Endothelial cell of umbilical vein (primary cell): ENCODE measurements around the gene WDR48. TPM values are rescaled to one million over a fixed set of nuclear protein-coding genes. Genes with fewer than 3 reads are reported as not detected.

Experiments
- BruUV-seq: library from RNA; stranded (reverse); fragments of 400-500 nt; replicated peaks from 2 replicates; lab custom pipeline; 2021; lab: Mats Ljungman, UMichigan
- CTCF ChIA-PET: fragments of 300-600, 350-600 bp; sonication (Branson Sonifier 250); formaldehyde crosslinking; loops from one replicate; lab custom pipeline; 2021; ENCODE audit warnings: antibody characterized with exemption, inconsistent platforms; lab: Charles Lee
- POLR2A ChIA-PET: fragments of 300-600, 350-600 bp; sonication (Branson Sonifier 250); formaldehyde crosslinking; loops from one replicate; lab custom pipeline; 2021; ENCODE audit warnings: antibody characterized with exemption, inconsistent platforms; lab: Charles Lee
- DNase-seq: peaks from one replicate; pipeline ENCODE4 v3.0.0-alpha.2; 2011; ENCODE audit warnings: low read depth, low spot score
- FAIRE-seq: peaks from 2 replicates; lab custom pipeline; 2011; peaks lifted over from hg19 to GRCh38; lab: Jason Lieb, UNC
- H2AFZ ChIP-seq: 2 replicates; pipeline ENCODE4 v1.6.0; 2012; ENCODE audit warnings: low read depth, low read length, control low read depth, inconsistent platforms
- H3K27ac ChIP-seq: 2 replicates; pipeline ENCODE4 v1.5.1; 2011; ENCODE audit warnings: low read depth, mild to moderate bottlenecking, control low read depth, low read length, moderate library complexity; ENCODE audit not compliant: insufficient read depth
- H3K27me3 ChIP-seq, 2 experiments: 2 replicates each; pipeline versions ENCODE4 v1.6.0 to v1.6.1; 2011; ENCODE audit warnings: low read length in 2 of 2, mixed read lengths in 1 of 2; ENCODE audit not compliant: control insufficient read depth in 2 of 2, insufficient read depth in 2 of 2
- H3K36me3 ChIP-seq, 2 experiments: 2 replicates in 1 of 2; 3 replicates in 1 of 2; pipeline ENCODE4 v1.5.1; 2011; ENCODE audit warnings: low read length in 2 of 2, mild to moderate bottlenecking in 1 of 2, moderate library complexity in 1 of 2; ENCODE audit not compliant: control insufficient read depth in 2 of 2, insufficient read depth in 2 of 2; ENCODE audit errors: extremely low read depth in 1 of 2
- H3K4me1 ChIP-seq: 3 replicates; pipeline ENCODE4 v1.5.1; 2011; ENCODE audit warnings: mild to moderate bottlenecking, low read length; ENCODE audit not compliant: control insufficient read depth, insufficient read depth; ENCODE audit errors: extremely low read depth
- H3K4me2 ChIP-seq: 2 replicates; pipeline ENCODE4 v1.6.1; 2011; ENCODE audit warnings: low read length, control low read depth, mixed read lengths; ENCODE audit not compliant: insufficient read depth
- H3K4me3 ChIP-seq, 3 experiments: fragments of 200-600 bp in 1 of 3; sonication (generic), shearing (Covaris generic) in 1 of 3; replicated peaks in 1 of 3; 2 replicates each; pipeline ENCODE4 v1.5.1; 2011 to 2016; ENCODE audit warnings: control low read depth in 3 of 3, low read length in 3 of 3, mild to moderate bottlenecking in 2 of 3, inconsistent platforms in 1 of 3, low read depth in 1 of 3, moderate library complexity in 1 of 3; ENCODE audit not compliant: insufficient read depth in 1 of 3
- H3K79me2 ChIP-seq: 2 replicates; pipeline ENCODE4 v1.6.0; 2012; ENCODE audit warnings: low read length, inconsistent platforms; ENCODE audit not compliant: control insufficient read depth, insufficient read depth
- H3K9ac ChIP-seq: replicated peaks from 2 replicates; pipeline ENCODE3; 2011; ENCODE audit warnings: low read length, control low read depth; ENCODE audit not compliant: insufficient read depth; ENCODE audit errors: extremely low read depth
- H3K9me1 ChIP-seq: replicated peaks from 3 replicates; pipeline ENCODE4 v1.6.0; 2011; ENCODE audit warnings: mild to moderate bottlenecking, low read length; ENCODE audit not compliant: control insufficient read depth, insufficient read depth; ENCODE audit errors: extremely low read depth
- H3K9me3 ChIP-seq: replicated peaks from 2 replicates; pipeline ENCODE4 v1.5.1; 2012; ENCODE audit warnings: low read length, inconsistent platforms; ENCODE audit not compliant: control insufficient read depth, insufficient read depth
- H4K20me1 ChIP-seq: replicated peaks from 2 replicates; pipeline ENCODE3; 2011; ENCODE audit warnings: mild to moderate bottlenecking, low read length; ENCODE audit not compliant: control insufficient read depth, insufficient read depth; ENCODE audit errors: extremely low read depth
- CTCF ChIP-seq, 2 donors: IDR thresholded peaks; 1 replicate in 1 of 2; 2 replicates in 1 of 2; pipeline ENCODE4 v1.5.1; 2011; ENCODE audit warnings: low read length in 2 of 2, mild to moderate bottlenecking in 2 of 2, moderate library complexity in 2 of 2, control low read depth in 1 of 2, inconsistent platforms in 1 of 2, low read depth in 1 of 2; ENCODE audit not compliant: insufficient read depth in 1 of 2; ENCODE audit errors: extremely low read depth in 1 of 2
- EZH2 ChIP-seq: IDR thresholded peaks from 2 replicates; pipeline ENCODE4 v1.6.1; 2012; ENCODE audit warnings: borderline replicate concordance, low read depth, mild to moderate bottlenecking, moderate library complexity, low read length, inconsistent platforms; ENCODE audit not compliant: severe bottlenecking
- FOS ChIP-seq: IDR thresholded peaks from 2 replicates; pipeline ENCODE4 v1.6.1; 2011; ENCODE audit warnings: mild to moderate bottlenecking, low read length, moderate library complexity, borderline replicate concordance; ENCODE audit not compliant: insufficient read depth
- GATA2 ChIP-seq: IDR thresholded peaks from 2 replicates; pipeline ENCODE4 v1.7.0; 2011; ENCODE audit warnings: low read depth, mild to moderate bottlenecking, moderate library complexity, mixed read lengths, low read length; ENCODE audit not compliant: insufficient read length, insufficient read depth
- JUN ChIP-seq: IDR thresholded peaks from 2 replicates; pipeline ENCODE4 v1.6.1; 2011; ENCODE audit warnings: borderline replicate concordance, low read depth; ENCODE audit not compliant: insufficient read length, insufficient read depth
- MAX ChIP-seq: IDR thresholded peaks from 2 replicates; pipeline ENCODE4 v1.6.1; 2011; ENCODE audit not compliant: insufficient read depth, insufficient read length
- MYC ChIP-seq: IDR thresholded peaks from one replicate; pipeline ENCODE4 v1.6.1; 2011; ENCODE audit warnings: mild to moderate bottlenecking, low read depth, low read length
- POLR2A ChIP-seq: IDR thresholded peaks from 2 replicates; pipeline ENCODE4 v1.6.1; 2012; ENCODE audit warnings: low read depth, mild to moderate bottlenecking, control low read depth, low read length
- POLR2AphosphoS5 ChIP-seq: IDR thresholded peaks from 2 replicates; pipeline ENCODE4 v1.6.1; 2012; ENCODE audit warnings: low read depth, mild to moderate bottlenecking, control low read depth, low read length, moderate library complexity; ENCODE audit not compliant: insufficient read depth
- dilution Hi-C: fragments of 300-500 bp; cut with MboI; formaldehyde crosslinking; loops from one replicate; pipeline ENCODE4 v1.15.0; 2019; ENCODE audit warnings: low sequenced_read_pairs; ENCODE audit not compliant: extremely low pct_ligation_motif_present
- intact Hi-C: fragments of 100-400 bp; cut with micrococcal nuclease; formaldehyde crosslinking; loops from one replicate; pipeline ENCODE4 v1.10.0; 2022
- polyA plus RNA-seq, 4 experiments: library from polyadenylated mRNA; depleted of rRNA in 3 of 4; stranded (reverse) in 3 of 4; unstranded in 1 of 4; fragments of >200 nt; gene quantifications; 2 replicates each; pipeline versions ENCODE4 v1.2.1 to v1.2.3, GENCODE V29; 2011 to 2012; ENCODE audit warnings: missing spikeins in 1 of 4
- total RNA-seq: library from RNA; stranded (reverse); gene quantifications from 2 replicates; pipeline ENCODE4 v1.2.3, GENCODE V29; 2021

Gene WDR48
- total and polyA plus RNA-seq, 2 donors (not counting 3 experiments of a cell fraction or from before 2014, with no cell fraction given), result 13.7 to 25.3 TPM

GRCh38 chr3:39114456-39114855 is 62.6 kb downstream of the WDR48 start:
- no peak for TF ChIP-seq MYC
- TF ChIP-seq MAX, result no peak
- TF ChIP-seq GATA2, result no peak
- no peak for TF ChIP-seq FOS
- no peaks in the 10 kb centered on the region for H3K9me3 ChIP-seq
- intact Hi-C loops (no loop called here), dilution Hi-C loops (no loop called here)
- ChIA-PET CTCF (interaction anchor here (3.7 kb wide), 1 partner anchor 11 kb away, joined by 17 read pairs; no protein-coding TSS in a partner anchor), POLR2A (no interaction called here)
- H3K4me3 ChIP-seq, result no peak overlapping the region
- no peak overlapping the region for H2AFZ ChIP-seq
- no peaks in the 10 kb centered on the region for H3K27me3 ChIP-seq
- no peaks in the 10 kb centered on the region for H3K36me3 ChIP-seq
- H3K9ac ChIP-seq, result no peak overlapping the region
- no peaks in the 10 kb centered on the region for H3K9me1 ChIP-seq
- H3K4me2 ChIP-seq, result no peak overlapping the region
- no peaks in the 10 kb centered on the region for H3K79me2 ChIP-seq
- DNase-seq (no peak), FAIRE-seq (no peak)
- H4K20me1 ChIP-seq, result no peaks in the 10 kb centered on the region
- H3K4me1 ChIP-seq, result no peaks in the 10 kb centered on the region
- no peak overlapping the region for H3K27ac ChIP-seq
- BruUV-seq, result no TSS peak

- no peak for DNase-seq
- Histone ChIP-seq H3K36me3 (no peaks in the 10 kb centered on the region), H3K4me2 (no peak overlapping the region), H3K79me2 (no peaks in the 10 kb centered on the region), H3K27me3 (no peaks in the 10 kb centered on the region), H3K9me3 (no peaks in the 10 kb centered on the region), H4K20me1 (no peaks in the 10 kb centered on the region), H3K27ac (no peak overlapping the region), H3K4me1 (no peaks in the 10 kb centered on the region), H2AFZ (no peak overlapping the region), H3K9ac (no peak overlapping the region), H3K9me1 (no peaks in the 10 kb centered on the region), H3K4me3 (no peak overlapping the region)
- intact Hi-C loops (no loop called here), dilution Hi-C loops (no loop called here)
- ChIA-PET CTCF (interaction anchor here (0.5 to 3.7 kb wide), 5 partner anchors 9 to 172 kb away, joined by 3 to 17 read pairs (median 3); no protein-coding TSS in a partner anchor), POLR2A (no interaction called here)
- no peak for FAIRE-seq
- TF ChIP-seq MAX (no peak), EZH2 (no peak), POLR2AphosphoS5 (no peak), MYC (no peak), FOS (no peak), JUN (no peak), CTCF (IDR thresholded peaks at IDR 0.05; ENCODE audit: extremely low read depth in 1 of 2, insufficient read depth in 1 of 2, low read depth in 1 of 2, low read length in 2 of 2) (no peak), GATA2 (no peak), POLR2A (no peak)
- no TSS peak for BruUV-seq
Observed at GRCh38 chr3:39115870-39116269, 64.1 kb downstream of the WDR48 start.
